Esophagus muscularis mucosa (tissue), 4 donors: Measurements from ENCODE around the gene SLC4A5. TPM values are rescaled to one million over a fixed set of nuclear protein-coding genes. Genes with fewer than 3 reads are reported as not detected.

ENCODE experiments used
- DNase-seq: peaks from one replicate; pipeline ENCODE4 v3.0.0-alpha.2; 2017; ENCODE audit errors: extremely low spot score
- H3K27ac ChIP-seq, 4 donors: fragments of 200-600 bp; sonication (generic); replicated peaks in 1 of 4; 1 replicate in 3 of 4; 2 replicates in 1 of 4; pipeline ENCODE4 v1.5.1; 2016 to 2019; ENCODE audit warnings: mild to moderate bottlenecking in 1 of 4
- H3K27me3 ChIP-seq, 4 donors: fragments of 200-600 bp; sonication (generic); one replicate each; pipeline versions ENCODE4 v1.5.1 to v1.6.0; 2016 to 2019
- H3K36me3 ChIP-seq, 4 donors: fragments of 200-600 bp; sonication (generic); one replicate each; pipeline ENCODE4 v1.5.1; 2016 to 2019
- H3K4me1 ChIP-seq, 4 donors: fragments of 200-600 bp; sonication (generic); one replicate each; pipeline ENCODE4 v1.5.1; 2016 to 2019
- H3K4me3 ChIP-seq, 4 donors: fragments of 200-600 bp; sonication (generic); 1 replicate in 2 of 4; 2 replicates in 2 of 4; pipeline ENCODE4 v1.5.1; 2016 to 2019; ENCODE audit warnings: mild to moderate bottlenecking in 4 of 4, moderate library complexity in 1 of 4
- H3K9me3 ChIP-seq, 4 donors: fragments of 200-600 bp; sonication (generic); 1 replicate in 3 of 4; 2 replicates in 1 of 4; pipeline ENCODE4 v1.5.1; 2016 to 2019
- EP300 ChIP-seq: sonication (generic); formaldehyde crosslinking; IDR thresholded peaks from one replicate; pipeline ENCODE4 v1.6.1; 2017; ENCODE audit warnings: antibody characterized with exemption
- POLR2A ChIP-seq: fragments of 450-650 bp; IDR thresholded peaks from one replicate; pipeline ENCODE4 v1.6.1; 2017; ENCODE audit warnings: antibody characterized with exemption, moderate library complexity, mild to moderate bottlenecking, low read depth
- POLR2AphosphoS5 ChIP-seq, 2 donors: sonication (generic); formaldehyde crosslinking; IDR thresholded peaks; one replicate each; pipeline ENCODE4 v1.6.1; 2017; ENCODE audit warnings: antibody characterized with exemption in 2 of 2
- WGBS: methylation state at CpG from one replicate; pipeline ENCODE4 v1.1.5; 2018; 5-methylcytosine and 5-hydroxymethylcytosine counted together
- intact Hi-C: fragments of 100-400 bp; cut with DNase I; formaldehyde crosslinking; loops from one replicate; pipeline ENCODE4 v1.15.1; 2023
- total RNA-seq, 4 donors: library from RNA; depleted of rRNA; stranded (reverse); fragments of >200 nt; gene quantifications; one replicate each; pipeline versions ENCODE4 v1.1.0 to v1.2.1, GENCODE V29; 2016
- TF ChIP-seq, protein P1 (sequence below), 3 experiments: fragments of 200-600 bp in 2 of 3; fragments of 450-650 bp in 1 of 3; sonication (generic) in 2 of 3; IDR thresholded peaks; one replicate each; pipeline ENCODE4 v1.5.1; 2017 to 2019; ENCODE audit warnings: antibody characterized with exemption in 3 of 3, mild to moderate bottlenecking in 2 of 3, moderate library complexity in 1 of 3

The SLC4A5 gene
- total RNA-seq, 4 donors from 2014 or later, result 0.50 to 1.8 (median 1.4) TPM

DNA sequence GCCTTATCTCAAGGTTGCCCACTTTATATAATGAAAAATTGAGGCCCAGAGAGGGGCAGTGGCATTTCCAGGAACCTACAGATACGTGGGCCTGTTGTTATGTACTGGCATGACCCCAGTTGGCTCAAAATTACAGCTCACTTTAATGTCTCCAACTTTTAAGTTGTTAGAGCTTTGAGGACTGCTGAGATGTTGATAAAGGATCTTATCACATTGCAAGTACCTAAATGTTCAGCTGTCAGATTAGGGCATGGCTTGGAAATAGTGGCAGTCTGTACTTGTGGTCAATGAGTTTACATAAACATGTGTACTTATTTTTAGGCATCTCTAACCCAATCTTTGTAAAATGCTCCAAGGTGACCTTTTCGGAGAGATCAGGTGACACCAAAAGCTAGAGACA, 14.6 kb downstream of the SLC4A5 start:
- peaks cover 13 to 60% (median 28%) of the 10 kb centered on the region in 4 donors for H3K36me3 ChIP-seq
- no peaks in the 10 kb centered on the region for H3K4me1 ChIP-seq
- no peak for DNase-seq
- H3K27ac ChIP-seq, result no peak overlapping the region
- no peak overlapping the region for H3K4me3 ChIP-seq
- TF ChIP-seq, protein P1, sequence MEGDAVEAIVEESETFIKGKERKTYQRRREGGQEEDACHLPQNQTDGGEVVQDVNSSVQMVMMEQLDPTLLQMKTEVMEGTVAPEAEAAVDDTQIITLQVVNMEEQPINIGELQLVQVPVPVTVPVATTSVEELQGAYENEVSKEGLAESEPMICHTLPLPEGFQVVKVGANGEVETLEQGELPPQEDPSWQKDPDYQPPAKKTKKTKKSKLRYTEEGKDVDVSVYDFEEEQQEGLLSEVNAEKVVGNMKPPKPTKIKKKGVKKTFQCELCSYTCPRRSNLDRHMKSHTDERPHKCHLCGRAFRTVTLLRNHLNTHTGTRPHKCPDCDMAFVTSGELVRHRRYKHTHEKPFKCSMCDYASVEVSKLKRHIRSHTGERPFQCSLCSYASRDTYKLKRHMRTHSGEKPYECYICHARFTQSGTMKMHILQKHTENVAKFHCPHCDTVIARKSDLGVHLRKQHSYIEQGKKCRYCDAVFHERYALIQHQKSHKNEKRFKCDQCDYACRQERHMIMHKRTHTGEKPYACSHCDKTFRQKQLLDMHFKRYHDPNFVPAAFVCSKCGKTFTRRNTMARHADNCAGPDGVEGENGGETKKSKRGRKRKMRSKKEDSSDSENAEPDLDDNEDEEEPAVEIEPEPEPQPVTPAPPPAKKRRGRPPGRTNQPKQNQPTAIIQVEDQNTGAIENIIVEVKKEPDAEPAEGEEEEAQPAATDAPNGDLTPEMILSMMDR (IDR thresholded peaks at IDR 0.05), result no peak
- no peak for TF ChIP-seq EP300
- no peak for TF ChIP-seq POLR2A
- TF ChIP-seq POLR2AphosphoS5 (IDR thresholded peaks at IDR 0.05), result no peak
- H3K9me3 ChIP-seq, result no peaks in the 10 kb centered on the region
- intact Hi-C loops, result no loop called here
- 76% methylated on average over 2 of the region's 2 CpGs for WGBS
- no peaks in the 10 kb centered on the region for H3K27me3 ChIP-seq

DNA sequence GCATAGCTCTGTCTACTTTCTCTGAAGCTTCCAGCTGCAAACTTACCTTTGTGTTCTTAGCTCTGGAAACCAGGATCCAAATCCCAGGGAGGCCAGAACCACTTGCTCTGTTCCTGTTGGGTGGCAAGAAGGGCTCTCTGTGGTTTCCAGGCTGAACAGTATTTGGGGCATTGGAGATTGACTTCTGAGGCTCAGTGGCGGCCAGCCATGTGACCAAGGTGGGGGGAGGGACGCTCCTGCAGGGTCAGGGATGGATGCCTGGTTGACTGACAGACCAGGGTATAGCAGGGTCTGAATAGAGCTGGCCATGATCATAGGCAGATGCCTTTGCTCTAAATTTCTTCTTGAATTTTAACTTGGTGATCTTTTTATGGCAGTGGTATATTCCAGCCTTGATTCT, 15.1 kb downstream of the SLC4A5 start:
- 88% methylated on average over 2 of the region's 2 CpGs for WGBS

DNA sequence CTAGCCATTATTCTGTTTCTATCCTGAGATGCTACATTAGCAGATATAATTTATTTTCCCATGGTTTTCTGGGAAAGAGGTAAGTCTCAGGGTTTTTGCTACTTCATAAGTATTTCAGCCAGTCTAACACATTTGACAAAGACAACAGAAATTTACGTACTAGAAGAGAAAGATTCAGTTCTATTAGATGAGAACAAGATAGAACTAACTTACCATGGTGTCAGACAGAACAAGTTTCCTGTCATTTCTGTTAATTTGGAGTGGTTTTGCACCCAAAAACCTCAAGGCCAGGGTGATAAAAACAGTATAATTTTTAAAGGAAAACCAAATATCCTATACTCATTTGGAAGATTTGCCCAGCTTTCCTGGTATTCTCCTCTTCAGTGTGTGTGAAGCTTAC, 15.6 kb downstream of the SLC4A5 start:
- Histone ChIP-seq H3K4me3 (no peak overlapping the region), H3K27me3 (no peaks in the 10 kb centered on the region), H3K27ac (no peak overlapping the region), H3K36me3 (peaks cover 13 to 51% (median 27%) of the 10 kb centered on the region in 4 donors), H3K4me1 (no peaks in the 10 kb centered on the region), H3K9me3 (no peaks in the 10 kb centered on the region)
- intact Hi-C loops, result no loop called here
- DNase-seq, result no peak
- no peak for TF ChIP-seq POLR2A
- TF ChIP-seq POLR2AphosphoS5 (IDR thresholded peaks at IDR 0.05), result no peak
- TF ChIP-seq, protein P1 (IDR thresholded peaks at IDR 0.05), result no peak
- WGBS, result 79% methylated on average over 1 of the region's 1 CpG

More for the DNA sequence above, 15.1 kb downstream of the SLC4A5 start:
- peak; percentile 60 for DNase-seq
- H3K27me3 ChIP-seq, result no peaks in the 10 kb centered on the region
- no peak overlapping the region for H3K4me3 ChIP-seq
- intact Hi-C loops, result no loop called here
- H3K4me1 ChIP-seq, result no peaks in the 10 kb centered on the region
- H3K27ac ChIP-seq, result no peak overlapping the region
- H3K36me3 ChIP-seq, result peaks cover 13 to 56% (median 28%) of the 10 kb centered on the region in 4 donors
- TF ChIP-seq EP300 (no peak), POLR2A (no peak), POLR2AphosphoS5 (IDR thresholded peaks at IDR 0.05) (no peak)
- TF ChIP-seq, protein P1 (IDR thresholded peaks at IDR 0.05), result no peak
- no peaks in the 10 kb centered on the region for H3K9me3 ChIP-seq

DNA sequence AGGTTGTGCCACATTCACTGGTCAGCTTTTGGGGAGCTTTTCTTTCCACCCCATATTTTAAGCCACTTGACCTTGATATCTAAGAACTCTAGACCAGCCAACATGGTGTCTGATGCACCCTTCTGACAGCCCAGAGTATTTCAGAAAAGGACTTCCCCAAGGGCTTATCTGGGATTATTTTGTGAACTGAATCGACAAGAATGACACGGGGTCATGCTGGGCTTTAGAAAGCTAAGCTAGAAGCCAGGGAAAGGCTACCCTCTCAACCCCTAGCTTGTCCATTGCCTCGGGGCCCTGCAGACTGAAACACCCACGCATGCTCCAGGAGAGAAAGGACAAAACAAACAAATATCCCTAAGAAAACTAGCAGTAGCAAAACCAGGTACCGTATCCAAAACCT, 16.0 kb downstream of the SLC4A5 start:
- Histone ChIP-seq H3K27me3 (no peaks in the 10 kb centered on the region), H3K4me1 (no peaks in the 10 kb centered on the region), H3K36me3 (peaks cover 13 to 47% (median 25%) of the 10 kb centered on the region in 4 donors), H3K4me3 (no peak overlapping the region), H3K27ac (no peak overlapping the region), H3K9me3 (no peaks in the 10 kb centered on the region)
- TF ChIP-seq EP300, result no peak
- no peak for TF ChIP-seq POLR2A
- no peak for TF ChIP-seq POLR2AphosphoS5 (IDR thresholded peaks at IDR 0.05)
- TF ChIP-seq, protein P1 (IDR thresholded peaks at IDR 0.05), result no peak
- WGBS, result 79% methylated on average over 5 of the region's 5 CpGs
- peak; percentile 53 for DNase-seq
- intact Hi-C loops, result no loop called here

DNA sequence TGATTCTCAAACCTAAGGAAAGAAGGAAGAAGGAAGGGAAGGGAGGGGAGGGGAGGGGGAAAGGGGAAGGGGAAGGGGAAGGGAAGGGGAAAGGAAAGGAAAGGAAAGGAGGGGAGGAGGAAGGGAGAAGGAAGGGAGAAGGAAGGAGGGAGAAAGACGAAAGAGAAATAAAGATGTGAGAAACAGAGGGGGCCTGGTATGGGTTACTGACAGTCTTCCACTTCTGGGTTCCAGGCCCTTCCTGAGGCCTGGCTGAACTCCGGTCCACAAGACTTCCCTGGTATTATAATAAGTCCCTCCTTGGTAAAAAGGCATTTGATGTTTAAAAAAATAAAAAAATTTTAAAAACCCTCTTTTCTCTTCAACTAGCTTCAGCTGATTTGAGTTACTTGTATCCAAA, 17.4 kb downstream of the SLC4A5 start:
- H3K9me3 ChIP-seq, result no peaks in the 10 kb centered on the region
- DNase-seq, result no peak
- no peaks in the 10 kb centered on the region for H3K4me1 ChIP-seq
- WGBS, result 89% methylated on average over 2 of the region's 2 CpGs
- no peak overlapping the region for H3K4me3 ChIP-seq
- intact Hi-C loops, result no loop called here
- H3K36me3 ChIP-seq, result peaks cover 4 to 41% (median 17%) of the 10 kb centered on the region in 4 donors
- no peaks in the 10 kb centered on the region for H3K27me3 ChIP-seq
- no peak overlapping the region for H3K27ac ChIP-seq
- no peak for TF ChIP-seq POLR2A
- TF ChIP-seq POLR2AphosphoS5 (IDR thresholded peaks at IDR 0.05), result no peak
- TF ChIP-seq, protein P1 (IDR thresholded peaks at IDR 0.05), result no peak
